HG03066 (cell line): ENCODE results near the gene PAM16.

Source experiments
- ATAC-seq: cut with Tn5 transposase; IDR thresholded peaks from one replicate; pipeline ENCODE4 v1.9.1; 2021; ENCODE audit warnings: low read depth; ENCODE audit not compliant: unreplicated experiment

Gene PAM16

GRCh38 chr16:4384509-4384942 is 33.4 kb upstream of the PAM16 start:
- no peak for ATAC-seq

DNA sequence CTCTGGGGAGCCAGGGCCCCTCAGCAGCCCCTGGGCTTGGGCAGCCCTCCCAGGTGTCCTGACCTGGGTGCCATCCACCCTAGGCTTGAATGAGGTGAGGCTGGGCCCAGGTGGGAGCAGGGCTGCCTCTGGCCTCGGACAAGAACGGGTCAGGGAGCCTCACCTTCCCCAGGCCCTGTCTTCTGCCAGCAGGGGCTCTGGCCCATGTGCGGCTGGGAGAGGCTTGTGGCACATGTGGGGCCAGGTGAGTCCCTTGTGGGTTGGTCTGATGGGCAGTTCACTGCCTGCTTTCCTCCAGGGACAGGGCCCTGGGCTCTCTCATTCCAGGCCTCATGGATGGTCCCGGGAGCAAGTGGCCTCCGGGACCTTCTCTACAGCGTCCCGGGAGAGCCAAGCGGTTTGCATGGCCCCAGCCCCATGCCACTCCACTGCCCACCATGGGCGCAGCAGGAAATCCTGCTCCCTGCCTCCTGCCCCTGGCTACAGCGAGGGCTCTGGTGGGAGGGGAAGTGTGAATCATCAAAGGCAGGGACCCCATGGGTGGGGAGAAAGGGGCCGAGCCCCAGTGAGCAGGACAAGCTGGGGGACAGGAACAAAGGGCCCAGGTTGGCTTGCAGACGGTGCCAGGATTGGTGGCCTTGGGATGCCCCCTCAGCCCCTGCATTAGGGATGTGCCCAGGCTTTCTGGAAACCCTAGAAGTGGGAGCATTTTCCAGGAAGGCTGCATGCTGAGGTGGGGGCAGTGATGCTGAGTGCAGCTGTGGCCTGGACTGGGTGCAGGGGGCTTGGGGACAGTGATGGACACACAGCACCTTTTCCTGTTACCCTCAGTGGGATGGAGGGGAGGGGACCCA is 32.7 kb upstream of the PAM16 start:
- no peak for ATAC-seq

DNA sequence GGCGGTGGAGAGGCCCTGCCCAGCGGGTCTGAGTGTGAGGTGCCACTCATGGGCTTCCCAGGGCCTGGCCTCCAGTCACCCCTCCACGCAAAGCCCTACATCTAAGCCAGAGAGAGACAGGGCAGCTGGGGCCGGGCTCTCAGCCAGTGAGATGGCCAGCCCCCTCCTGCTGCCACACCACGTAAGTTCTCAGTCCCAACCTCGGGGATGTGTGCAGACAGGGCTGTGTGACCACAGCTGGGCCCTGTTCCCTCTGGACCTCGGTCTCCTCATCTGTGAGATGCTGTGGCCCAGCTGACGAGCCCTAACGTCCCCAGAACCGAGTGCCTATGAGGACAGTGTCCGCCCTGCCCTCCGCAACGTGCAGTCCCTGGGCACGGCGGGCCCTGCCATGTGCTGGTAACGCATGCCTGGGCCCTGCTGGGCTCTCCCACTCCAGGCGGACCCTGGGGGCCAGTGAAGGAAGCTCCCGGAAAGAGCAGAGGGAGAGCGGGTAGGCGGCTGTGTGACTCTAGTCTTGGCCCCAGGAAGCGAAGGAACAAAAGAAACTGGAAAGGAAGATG is 31.8 kb upstream of the PAM16 start:
- ATAC-seq, result no peak

- ATAC-seq, result no peak
Observed at GRCh38 chr16:4381935-4382794, 31.0 kb upstream of the PAM16 start.

DNA sequence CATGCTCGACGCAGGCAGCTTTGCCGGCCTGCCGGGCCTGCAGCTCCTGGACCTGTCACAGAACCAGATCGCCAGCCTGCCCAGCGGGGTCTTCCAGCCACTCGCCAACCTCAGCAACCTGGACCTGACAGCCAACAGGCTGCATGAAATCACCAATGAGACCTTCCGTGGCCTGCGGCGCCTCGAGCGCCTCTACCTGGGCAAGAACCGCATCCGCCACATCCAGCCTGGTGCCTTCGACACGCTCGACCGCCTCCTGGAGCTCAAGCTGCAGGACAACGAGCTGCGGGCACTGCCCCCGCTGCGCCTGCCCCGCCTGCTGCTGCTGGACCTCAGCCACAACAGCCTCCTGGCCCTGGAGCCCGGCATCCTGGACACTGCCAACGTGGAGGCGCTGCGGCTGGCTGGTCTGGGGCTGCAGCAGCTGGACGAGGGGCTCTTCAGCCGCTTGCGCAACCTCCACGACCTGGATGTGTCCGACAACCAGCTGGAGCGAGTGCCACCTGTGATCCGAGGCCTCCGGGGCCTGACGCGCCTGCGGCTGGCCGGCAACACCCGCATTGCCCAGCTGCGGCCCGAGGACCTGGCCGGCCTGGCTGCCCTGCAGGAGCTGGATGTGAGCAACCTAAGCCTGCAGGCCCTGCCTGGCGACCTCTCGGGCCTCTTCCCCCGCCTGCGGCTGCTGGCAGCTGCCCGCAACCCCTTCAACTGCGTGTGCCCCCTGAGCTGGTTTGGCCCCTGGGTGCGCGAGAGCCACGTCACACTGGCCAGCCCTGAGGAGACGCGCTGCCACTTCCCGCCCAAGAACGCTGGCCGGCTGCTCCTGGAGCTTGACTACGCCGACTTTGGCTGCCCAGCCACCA is 30.2 kb upstream of the PAM16 start:
- no peak for ATAC-seq

GRCh38 chr16:4380119-4381063 is 29.3 kb upstream of the PAM16 start:
- ATAC-seq, result no peak

DNA sequence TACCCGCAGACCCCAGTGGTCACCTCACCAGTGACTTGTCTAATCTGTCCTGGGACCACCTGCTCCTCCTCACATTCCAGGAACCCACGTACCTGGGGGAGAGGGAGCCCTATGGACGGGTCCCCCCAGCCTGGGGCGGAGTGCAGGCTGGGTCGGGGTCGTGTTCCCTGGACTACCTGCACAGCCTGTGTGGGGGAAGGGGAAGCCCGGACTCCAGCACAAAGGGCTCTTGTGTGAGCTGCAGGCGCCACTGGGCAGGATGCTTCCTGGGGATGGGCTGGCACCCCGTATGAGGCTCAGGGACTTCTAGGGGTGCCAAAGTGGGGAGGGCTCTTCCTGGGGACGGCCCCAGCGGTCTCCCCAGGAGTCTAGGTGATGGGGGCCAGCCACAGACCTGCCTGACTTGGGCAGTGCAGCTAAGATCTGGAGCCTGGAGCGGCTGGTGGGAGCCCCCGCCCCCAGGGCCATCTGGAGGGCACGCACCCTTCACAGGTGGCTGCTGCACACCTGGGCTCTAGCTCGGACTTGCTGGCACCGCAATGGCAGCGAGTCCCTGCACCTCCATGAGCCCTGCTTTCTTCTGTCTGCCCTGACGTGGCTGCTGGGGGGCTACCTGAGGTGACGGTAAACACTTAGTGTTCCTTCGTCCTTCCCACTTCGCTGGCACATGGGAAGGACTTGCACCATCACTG is 28.0 kb upstream of the PAM16 start:
- ATAC-seq, result no peak

DNA sequence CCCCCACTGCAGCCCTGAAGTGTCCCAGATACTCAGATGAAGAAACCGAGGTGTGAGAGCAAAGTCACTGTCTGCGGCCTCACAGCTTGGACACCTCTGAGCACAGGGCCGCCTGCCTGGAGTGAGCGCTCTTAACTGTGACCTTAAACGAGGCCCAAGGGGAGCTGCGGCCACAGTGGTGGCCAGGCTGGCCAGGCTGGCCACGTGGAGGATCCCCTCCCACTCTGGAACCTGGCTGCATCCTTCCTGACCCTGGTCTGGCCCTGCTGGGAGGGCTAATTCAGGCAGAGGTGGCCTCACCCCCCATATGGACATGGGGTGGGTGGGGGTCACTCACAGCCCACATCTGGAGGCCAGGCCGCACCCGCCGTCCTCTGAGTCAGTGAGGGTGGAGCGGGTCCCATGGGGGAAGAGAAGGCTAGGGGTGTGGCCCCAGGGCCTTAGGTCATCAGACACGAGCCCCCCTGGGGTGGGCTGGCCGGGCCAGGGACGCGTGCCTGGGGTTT is 27.1 kb upstream of the PAM16 start:
- ATAC-seq, result no peak

- no peak for ATAC-seq
Observed at GRCh38 chr16:4377573-4378154, 26.5 kb upstream of the PAM16 start.

DNA sequence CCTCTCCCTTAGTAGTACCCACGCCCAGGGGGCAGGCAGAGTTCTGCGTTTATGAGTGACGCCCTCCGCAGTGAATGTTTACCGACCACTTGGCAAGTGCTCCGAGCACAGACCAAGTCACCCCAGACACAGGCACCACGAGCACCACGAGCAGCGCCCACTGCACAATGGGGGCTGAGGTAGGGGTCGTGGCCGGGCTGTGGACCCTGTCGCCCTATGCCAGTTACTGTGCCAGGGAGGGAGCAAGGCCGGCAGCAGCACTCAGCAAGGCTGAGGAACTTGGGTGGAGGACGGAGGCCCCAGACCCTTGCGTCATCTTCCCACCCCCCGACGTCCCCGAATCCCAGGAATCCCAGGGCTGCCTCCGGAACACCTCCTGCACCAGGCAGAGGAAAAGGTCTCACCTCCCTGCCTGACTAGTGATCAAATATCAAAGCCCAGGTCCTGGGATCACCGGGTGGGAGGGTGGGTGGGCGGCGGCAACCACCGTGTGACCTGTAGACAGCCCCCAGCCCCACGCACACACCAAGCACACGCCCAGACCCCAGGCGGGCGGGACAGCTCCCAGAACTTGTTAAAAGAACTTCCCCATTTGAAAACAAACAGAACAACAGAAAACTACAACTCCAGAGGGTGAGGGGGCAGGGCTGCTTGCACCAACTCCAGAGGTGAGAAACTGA is 25.9 kb upstream of the PAM16 start:
- ATAC-seq, result no peak

- no peak for ATAC-seq
Observed at GRCh38 chr16:4376126-4376892, 25.2 kb upstream of the PAM16 start.

GRCh38 chr16:4375717-4376116 is 24.6 kb upstream of the PAM16 start:
- ATAC-seq, result no peak

DNA sequence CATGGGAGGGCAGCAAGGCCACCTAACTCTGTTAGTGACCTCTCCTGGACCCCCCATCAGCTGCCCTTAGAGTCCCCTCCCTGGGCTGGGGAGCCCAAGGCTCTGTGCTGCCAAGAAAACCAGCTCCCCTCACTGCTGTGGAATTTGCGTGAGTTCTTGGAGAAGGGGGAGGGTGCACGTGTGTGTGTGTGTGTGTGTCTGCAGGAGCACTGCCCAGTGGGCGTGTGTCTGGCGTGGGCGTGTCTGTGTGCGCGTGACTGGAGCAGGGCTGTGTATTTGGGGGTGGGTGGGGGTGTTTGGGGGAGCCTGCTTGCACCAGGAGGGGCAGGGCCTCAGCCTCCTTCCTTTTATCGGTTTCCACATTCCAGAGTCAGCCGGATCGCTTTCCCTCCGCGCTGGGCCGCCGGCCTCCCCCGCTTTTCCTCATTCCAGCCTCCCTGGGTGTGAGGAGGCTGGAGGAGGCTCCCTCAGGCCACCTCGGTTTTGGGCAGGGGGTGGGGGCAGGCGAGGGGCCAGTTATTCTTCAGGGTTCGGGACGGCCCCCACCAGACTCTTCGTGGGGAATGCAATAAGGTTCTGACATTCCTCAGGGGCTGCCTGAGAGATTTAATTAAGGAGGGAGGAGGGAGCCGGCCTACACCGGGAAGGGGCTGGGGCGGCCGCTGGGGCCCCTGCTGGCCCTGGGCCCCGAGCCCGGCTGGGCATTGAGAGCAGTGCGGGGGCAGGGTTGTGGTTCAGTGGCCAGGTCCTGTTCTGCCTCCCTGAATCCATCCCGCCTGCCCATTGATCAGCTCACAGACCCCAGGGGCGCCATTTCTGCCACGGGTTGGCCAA is 23.0 kb upstream of the PAM16 start:
- ATAC-seq, result no peak

GRCh38 chr16:4373356-4373908 is 22.3 kb upstream of the PAM16 start:
- ATAC-seq, result no peak

DNA sequence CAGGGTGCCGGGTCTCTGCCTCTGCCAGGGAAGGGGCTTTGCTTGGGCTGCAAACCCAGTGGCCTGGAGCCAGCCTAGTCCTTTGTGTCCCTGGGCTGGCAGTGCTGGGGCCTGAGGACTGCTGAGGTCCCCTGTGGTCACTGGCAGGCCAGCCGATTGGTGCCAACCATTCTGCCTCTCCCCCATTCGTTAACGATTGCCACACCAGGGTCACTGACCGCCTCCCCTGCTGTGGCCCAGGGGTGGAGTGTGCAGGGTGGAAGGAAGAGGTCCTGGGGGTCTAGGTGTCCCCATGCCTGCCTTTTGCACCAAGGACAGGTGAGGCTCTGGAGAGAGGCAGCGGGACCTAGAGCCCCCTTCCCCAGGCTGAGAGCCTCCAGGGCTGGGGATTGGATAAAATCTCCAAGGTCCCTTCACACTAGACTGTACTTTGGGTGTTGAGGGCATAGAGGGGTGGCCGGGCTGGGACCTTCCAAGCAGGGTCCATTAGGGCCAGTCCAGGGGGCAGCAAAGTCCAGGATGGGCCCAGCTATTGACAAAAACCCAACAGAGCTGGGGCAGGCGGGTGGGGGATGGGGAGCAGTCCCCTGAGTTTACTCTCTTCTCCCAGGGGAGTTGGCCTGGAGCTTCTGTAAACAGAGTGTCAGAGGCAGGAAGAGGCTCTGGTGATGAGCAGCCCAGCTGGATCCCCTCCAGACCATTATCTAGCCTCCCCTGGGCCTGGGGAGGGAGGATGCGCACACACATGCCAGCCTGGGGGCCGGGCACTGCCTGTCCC is 21.6 kb upstream of the PAM16 start:
- ATAC-seq, result no peak
